DMS79 treated with DMSO at 0.1 percent for 48 hours (cell line): ENCODE data around the gene TGM6.

Source experiments
- DNase-seq: peaks from one replicate; lab custom pipeline; 2025; lab: John Stamatoyannopoulos, UW

Gene TGM6

GRCh38 chr20:2455771-2456497, 75.2 kb downstream of the TGM6 start:
- no peak for DNase-seq

- DNase-seq, result no peak
These were observed 78.3 kb downstream of the TGM6 start for GRCh38 chr20:2458919-2459499.

GRCh38 chr20:2459981-2460751, 79.5 kb downstream of the TGM6 start:
- DNase-seq, result no peak

GRCh38 chr20:2460752-2461424, 80.2 kb downstream of the TGM6 start:
- no peak for DNase-seq

GRCh38 chr20:2462484-2462883, 81.8 kb downstream of the TGM6 start:
- no peak for DNase-seq

GRCh38 chr20:2463616-2464365, 83.1 kb downstream of the TGM6 start:
- no peak for DNase-seq

GRCh38 chr20:2465100-2465499, 84.4 kb downstream of the TGM6 start:
- DNase-seq, result no peak

- no peak for DNase-seq
These were observed 86.7 kb downstream of the TGM6 start for GRCh38 chr20:2467412-2467811.

- no peak for DNase-seq
These were observed 88.1 kb downstream of the TGM6 start for GRCh38 chr20:2468581-2469407.

GRCh38 chr20:2469991-2470422, 89.3 kb downstream of the TGM6 start:
- peak; percentile 30 for DNase-seq

- peak; percentile 96 for DNase-seq
These were observed 89.9 kb downstream of the TGM6 start, which contains the start of gene SNRPB for GRCh38 chr20:2470423-2471193. SNRPB (minus strand) TSS chr20:2470789; CDS start chr20:2470690, 99 bp downstream.

GRCh38 chr20:2473516-2473915, 92.8 kb downstream of the TGM6 start:
- no peak for DNase-seq

- DNase-seq, result no peak
These were observed 95.4 kb downstream of the TGM6 start for GRCh38 chr20:2475850-2476741.

- no peak for DNase-seq
These were observed 96.3 kb downstream of the TGM6 start for GRCh38 chr20:2476742-2477615.

GRCh38 chr20:2480381-2480780, 99.7 kb downstream of the TGM6 start:
- DNase-seq, result no peak
